Uterus (tissue), 2 donors: ENCODE results near the gene FHL1.

ENCODE experiments used
- POLR2A ChIP-seq, 2 donors: fragments of 450-650 bp; IDR thresholded peaks; one replicate each; pipeline ENCODE4 v1.6.1; 2016; ENCODE audit warnings: antibody characterized with exemption in 2 of 2, mild to moderate bottlenecking in 1 of 2, moderate library complexity in 1 of 2
- TF ChIP-seq, protein P1 (sequence below), 4 experiments: fragments of 200-600 bp in 2 of 4; fragments of 450-650 bp in 2 of 4; sonication (generic) in 2 of 4; IDR thresholded peaks; one replicate each; pipeline ENCODE4 v1.5.1; 2016 to 2019; ENCODE audit warnings: antibody characterized with exemption in 4 of 4, mild to moderate bottlenecking in 2 of 4, moderate library complexity in 1 of 4

GRCh38 chrX:136159611-136160025 is 12.3 kb downstream of the FHL1 start:
- TF ChIP-seq POLR2A (IDR thresholded peaks at IDR 0.05) = no peak
- TF ChIP-seq, protein P1, sequence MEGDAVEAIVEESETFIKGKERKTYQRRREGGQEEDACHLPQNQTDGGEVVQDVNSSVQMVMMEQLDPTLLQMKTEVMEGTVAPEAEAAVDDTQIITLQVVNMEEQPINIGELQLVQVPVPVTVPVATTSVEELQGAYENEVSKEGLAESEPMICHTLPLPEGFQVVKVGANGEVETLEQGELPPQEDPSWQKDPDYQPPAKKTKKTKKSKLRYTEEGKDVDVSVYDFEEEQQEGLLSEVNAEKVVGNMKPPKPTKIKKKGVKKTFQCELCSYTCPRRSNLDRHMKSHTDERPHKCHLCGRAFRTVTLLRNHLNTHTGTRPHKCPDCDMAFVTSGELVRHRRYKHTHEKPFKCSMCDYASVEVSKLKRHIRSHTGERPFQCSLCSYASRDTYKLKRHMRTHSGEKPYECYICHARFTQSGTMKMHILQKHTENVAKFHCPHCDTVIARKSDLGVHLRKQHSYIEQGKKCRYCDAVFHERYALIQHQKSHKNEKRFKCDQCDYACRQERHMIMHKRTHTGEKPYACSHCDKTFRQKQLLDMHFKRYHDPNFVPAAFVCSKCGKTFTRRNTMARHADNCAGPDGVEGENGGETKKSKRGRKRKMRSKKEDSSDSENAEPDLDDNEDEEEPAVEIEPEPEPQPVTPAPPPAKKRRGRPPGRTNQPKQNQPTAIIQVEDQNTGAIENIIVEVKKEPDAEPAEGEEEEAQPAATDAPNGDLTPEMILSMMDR (IDR thresholded peaks at IDR 0.05) = no peak
